HCT116 (cell line): ENCODE results near the gene DHRS9. TPM values are rescaled to one million over a fixed set of nuclear protein-coding genes. Genes with fewer than 3 reads are reported as not detected.

Source experiments
- ATAC-seq: fragments of 200-7000 bp; cut with Tn5 transposase; 2 replicates; pipeline ENCODE4 v1.9.1; 2020; ENCODE audit warnings: mild to moderate bottlenecking, moderate library complexity
- BruUV-seq: library from RNA; stranded (reverse); fragments of 400-500 nt; replicated peaks from 2 replicates; lab custom pipeline; 2021; lab: Mats Ljungman, UMichigan
- CTCF ChIA-PET: fragments of 300-600 bp; sonication (Branson Sonifier 250); formaldehyde crosslinking; loops from one replicate; lab custom pipeline; 2021; ENCODE audit warnings: antibody characterized with exemption; lab: Charles Lee
- POLR2A ChIA-PET: fragments of 300-600, 350-600 bp; sonication (Branson Sonifier 250); formaldehyde crosslinking; loops from one replicate; lab custom pipeline; 2021; ENCODE audit warnings: antibody characterized with exemption; lab: Charles Lee
- RAD21 ChIA-PET, 2 experiments: fragments of 300-600 bp; sonication (Branson Sonifier 250); formaldehyde crosslinking; loops; one replicate each; lab custom pipeline; 2023; ENCODE audit warnings: low total read pairs in 2 of 2; ENCODE audit not compliant: uncharacterized antibody in 2 of 2, unreplicated experiment in 2 of 2, low non-redundant PET in 1 of 2; lab: Charles Lee
- DNase-seq: peaks from one replicate; pipeline ENCODE4 v3.0.0-alpha.2; 2010; ENCODE audit warnings: low read depth, low spot score
- H2AFZ ChIP-seq: fragments of 200-600 bp; shearing (Covaris generic), sonication (generic); 2 replicates; pipeline ENCODE4 v1.6.1; 2017; ENCODE audit warnings: low read depth, mixed run types, mixed read lengths, antibody characterized with exemption, low read length; ENCODE audit not compliant: poor library complexity, severe bottlenecking
- H3K27ac ChIP-seq: 2 replicates; pipeline ENCODE4 v1.5.1; 2012; ENCODE audit warnings: low read depth, low read length
- H3K27me3 ChIP-seq: fragments of 200-600 bp; sonication (generic); 2 replicates; pipeline ENCODE4 v1.6.1; 2016; ENCODE audit warnings: mixed run types, low read length, mixed read lengths; ENCODE audit not compliant: insufficient read depth
- H3K36me3 ChIP-seq, 2 experiments: fragments of 200-500 bp in 1 of 2; fragments of 200-600 bp in 1 of 2; sonication (Bioruptor generic) in 1 of 2; sonication (generic) in 1 of 2; 2 replicates each; pipeline versions ENCODE4 v1.5.1 to v1.6.1; 2014 to 2016; ENCODE audit warnings: low read length in 2 of 2, inconsistent platforms in 1 of 2, mixed read lengths in 1 of 2, mixed run types in 1 of 2; ENCODE audit not compliant: insufficient read depth in 2 of 2, control insufficient read depth in 1 of 2
- H3K4me1 ChIP-seq, 2 experiments: fragments of 200-600 bp in 1 of 2; sonication (generic) in 1 of 2; 2 replicates each; pipeline versions ENCODE4 v1.5.1 to v1.6.1; 2012 to 2017; ENCODE audit warnings: low read length in 2 of 2, inconsistent platforms in 1 of 2, mild to moderate bottlenecking in 1 of 2, mixed read lengths in 1 of 2, mixed run types in 1 of 2, moderate library complexity in 1 of 2; ENCODE audit not compliant: insufficient read depth in 2 of 2, control insufficient read depth in 1 of 2
- H3K4me2 ChIP-seq: fragments of 200-600 bp; sonication (generic); 2 replicates; pipeline ENCODE4 v1.6.1; 2017; ENCODE audit warnings: mixed run types, low read length, mixed read lengths
- H3K4me3 ChIP-seq, 2 experiments: fragments of 200-600 bp in 1 of 2; sonication (generic) in 1 of 2; replicated peaks in 1 of 2; 2 replicates each; pipeline ENCODE4 v1.5.1; 2011 to 2016; ENCODE audit warnings: low read length in 2 of 2, control low read depth in 1 of 2, low read depth in 1 of 2, mild to moderate bottlenecking in 1 of 2, mixed read lengths in 1 of 2, mixed run types in 1 of 2
- H3K79me2 ChIP-seq: fragments of 200-600 bp; sonication (generic); 2 replicates; pipeline ENCODE4 v1.6.1; 2017; ENCODE audit warnings: mild to moderate bottlenecking, mixed run types, low read length, moderate library complexity, mixed read lengths; ENCODE audit not compliant: insufficient read depth
- H3K9ac ChIP-seq: fragments of 200-600 bp; sonication (generic); 2 replicates; pipeline ENCODE4 v1.6.1; 2016; ENCODE audit warnings: low read length, mixed read lengths
- H3K9me2 ChIP-seq: fragments of 200-600 bp; sonication (generic), shearing (Covaris generic); 2 replicates; pipeline ENCODE4 v1.6.1; 2017; ENCODE audit warnings: mixed run types, mild to moderate bottlenecking, moderate library complexity; ENCODE audit not compliant: insufficient read depth
- H3K9me3 ChIP-seq, 2 experiments: fragments of 200-500 bp in 1 of 2; fragments of 200-600 bp in 1 of 2; sonication (Bioruptor generic) in 1 of 2; sonication (generic) in 1 of 2; 2 replicates each; pipeline ENCODE4 v1.6.1; 2014 to 2017; ENCODE audit warnings: low read length in 2 of 2, mixed read lengths in 2 of 2, inconsistent platforms in 1 of 2, low read depth in 1 of 2, mild to moderate bottlenecking in 1 of 2, mixed run types in 1 of 2, moderate library complexity in 1 of 2; ENCODE audit not compliant: control insufficient read depth in 1 of 2, insufficient read depth in 1 of 2
- H4K20me1 ChIP-seq: fragments of 200-600 bp; sonication (generic), shearing (Covaris generic); 2 replicates; pipeline ENCODE4 v1.6.1; 2017; ENCODE audit warnings: mixed run types, mild to moderate bottlenecking, moderate library complexity; ENCODE audit not compliant: insufficient read depth
- ATF3 ChIP-seq: IDR thresholded peaks from 2 replicates; pipeline ENCODE4 v1.6.1; 2012
- CBX3 ChIP-seq: IDR thresholded peaks from 2 replicates; pipeline ENCODE4 v1.6.1; 2012; ENCODE audit warnings: low read depth
- CEBPB ChIP-seq: IDR thresholded peaks from 2 replicates; pipeline ENCODE4 v1.6.1; 2012; ENCODE audit warnings: low read depth
- CTCF ChIP-seq, 3 experiments: fragments of 200-600 bp in 1 of 3; sonication (generic) in 1 of 3; IDR thresholded peaks in 2 of 3; conservative IDR thresholded peaks in 1 of 3; 2 replicates each; pipeline ENCODE4 v1.5.1; 2012 to 2017; ENCODE audit warnings: low read depth in 2 of 3, low read length in 2 of 3, antibody characterized with exemption in 1 of 3, borderline replicate concordance in 1 of 3, control low read depth in 1 of 3, mild to moderate bottlenecking in 1 of 3, mixed read lengths in 1 of 3, mixed run types in 1 of 3, moderate library complexity in 1 of 3; ENCODE audit not compliant: insufficient read depth in 1 of 3
- ELF1 ChIP-seq: IDR thresholded peaks from 2 replicates; pipeline ENCODE4 v1.6.1; 2012; ENCODE audit warnings: low read depth, borderline replicate concordance
- EZH2 ChIP-seq: fragments of 200-600 bp; sonication (generic); IDR thresholded peaks from 2 replicates; pipeline ENCODE4 v1.6.1; 2017; ENCODE audit warnings: antibody characterized with exemption, mixed run types
- EZH2phosphoT487 ChIP-seq: fragments of 200-600 bp; IDR thresholded peaks from 2 replicates; pipeline ENCODE4 v1.6.1; 2018; ENCODE audit warnings: antibody characterized with exemption, borderline replicate concordance
- MAX ChIP-seq: IDR thresholded peaks from 2 replicates; pipeline ENCODE4 v1.6.1; 2012
- POLR2A ChIP-seq: IDR thresholded peaks from 2 replicates; pipeline ENCODE4 v1.7.0; 2011; ENCODE audit warnings: borderline replicate concordance; ENCODE audit not compliant: insufficient read depth, insufficient read length; ENCODE audit errors: extremely low read depth
- POLR2AphosphoS5 ChIP-seq: IDR thresholded peaks from 2 replicates; pipeline ENCODE4 v1.6.1; 2011; ENCODE audit warnings: mild to moderate bottlenecking, low read depth, low read length, moderate library complexity
- RAD21 ChIP-seq: IDR thresholded peaks from 2 replicates; pipeline ENCODE4 v1.6.1; 2012; ENCODE audit warnings: low read depth, mild to moderate bottlenecking
- REST ChIP-seq: IDR thresholded peaks from 2 replicates; pipeline ENCODE4 v1.6.1; 2012; ENCODE audit warnings: low read depth
- SP1 ChIP-seq: IDR thresholded peaks from 2 replicates; pipeline ENCODE4 v1.6.1; 2012; ENCODE audit warnings: low read depth
- TCF7L2 ChIP-seq: IDR thresholded peaks from 2 replicates; pipeline ENCODE4 v1.7.0; 2011; ENCODE audit warnings: borderline replicate concordance, inconsistent platforms; ENCODE audit not compliant: insufficient read depth, insufficient read length; ENCODE audit errors: extremely low read depth
- YY1 ChIP-seq: IDR thresholded peaks from 2 replicates; pipeline ENCODE4 v1.6.1; 2011; ENCODE audit warnings: low read length, low read depth, moderate library complexity, mild to moderate bottlenecking; ENCODE audit not compliant: insufficient replicate concordance; ENCODE audit errors: extremely low read depth
- ZBTB33 ChIP-seq: IDR thresholded peaks from 2 replicates; pipeline ENCODE4 v1.6.1; 2011; ENCODE audit warnings: mild to moderate bottlenecking, low read length, moderate library complexity; ENCODE audit not compliant: insufficient replicate concordance; ENCODE audit errors: extremely low read depth
- ZNF274 ChIP-seq: fragments of 200-500 bp; sonication (Bioruptor generic); IDR thresholded peaks from 2 replicates; pipeline ENCODE4 v1.6.1; 2014; ENCODE audit warnings: mild to moderate bottlenecking, low read depth, low read length, inconsistent platforms
- intact Hi-C: fragments of 100-400 bp; cut with micrococcal nuclease; formaldehyde crosslinking; loops from 2 replicates; pipeline ENCODE4 v1.10.0; 2022
- total RNA-seq: library from RNA; stranded (reverse); gene quantifications from one replicate; pipeline ENCODE4 v1.2.1, GENCODE V29; 2021; ENCODE audit not compliant: unreplicated experiment

DHRS9 gene
- total RNA-seq, 1 experiment from 2014 or later: 0.15 TPM

- CTCF ChIA-PET: no interaction called here
- Histone ChIP-seq H3K4me3 (no peak overlapping the region), H3K4me1 (no peaks in the 10 kb centered on the region), H3K27me3 (no peaks in the 10 kb centered on the region), H3K79me2 (no peaks in the 10 kb centered on the region), H3K9me3 (no peaks in the 10 kb centered on the region), H3K9ac (no peak overlapping the region), H2AFZ (no peak overlapping the region), H3K27ac (no peak overlapping the region), H3K36me3 (no peaks in the 10 kb centered on the region), H3K4me2 (no peak overlapping the region), H3K9me2 (no peaks in the 10 kb centered on the region), H4K20me1 (no peaks in the 10 kb centered on the region)
- intact Hi-C loops: no loop called here
- no peak for ATAC-seq
- RAD21 ChIA-PET: no interaction called here
- TF ChIP-seq CBX3: no peak
- TF ChIP-seq ZNF274: no peak
- no peak for TF ChIP-seq CTCF (IDR thresholded peaks at IDR 0.05 in 2 of 3, conservative IDR thresholded peaks at IDR 0.05 in 1 of 3; ENCODE audit: borderline replicate concordance in 1 of 3, insufficient read depth in 1 of 3, low read depth in 2 of 3, low read length in 2 of 3)
- TF ChIP-seq YY1: no peak
- TF ChIP-seq TCF7L2: no peak
- TF ChIP-seq ZBTB33: no peak
- TF ChIP-seq ELF1: no peak
- no peak for TF ChIP-seq CEBPB
- TF ChIP-seq SP1: no peak
- no peak for TF ChIP-seq REST
- no peak for TF ChIP-seq EZH2phosphoT487
- TF ChIP-seq MAX: no peak
- TF ChIP-seq RAD21: no peak
- TF ChIP-seq POLR2AphosphoS5: no peak
- no peak for TF ChIP-seq POLR2A
- no peak for TF ChIP-seq EZH2
- TF ChIP-seq ATF3: no peak
- BruUV-seq: no TSS peak
- DNase-seq: no peak
- POLR2A ChIA-PET: no interaction called here
Observed at GRCh38 chr2:169026056-169026455, 43.3 kb upstream of the DHRS9 start.
